Pancreas (tissue), 10 donors: Measurements from ENCODE around the gene EZH2. TPM values are rescaled to one million over a fixed set of nuclear protein-coding genes. Genes with fewer than 3 reads are reported as not detected.

Source experiments
- ATAC-seq, 4 donors: fragments of 200-7000 bp; cut with Tn5 transposase; one replicate each; pipeline versions ENCODE4 v1.8.0 to v1.9.1; 2020; ENCODE audit warnings: mild to moderate bottlenecking in 4 of 4, moderate library complexity in 4 of 4
- DNase-seq, 6 donors: peaks; one replicate each; pipeline ENCODE4 v3.0.0-alpha.2; 2020
- FAIRE-seq: peaks from 2 replicates; lab custom pipeline; 2012; peaks lifted over from hg19 to GRCh38; lab: Jason Lieb, UNC
- H3K27ac ChIP-seq, 4 donors: fragments of 200-600 bp; sonication (generic); 1 replicate in 3 of 4; 2 replicates in 1 of 4; pipeline versions ENCODE4 v1.5.0 to v1.8.0; 2020
- H3K27me3 ChIP-seq, 4 donors: fragments of 200-600 bp; one replicate each; pipeline ENCODE4 v1.8.0; 2021
- H3K36me3 ChIP-seq, 3 donors: fragments of 200-600 bp; sonication (generic) in 1 of 3; one replicate each; pipeline versions ENCODE4 v1.5.0 to v1.8.0; 2020 to 2021
- H3K4me1 ChIP-seq, 3 donors: fragments of 200-600 bp; one replicate each; pipeline ENCODE4 v1.8.0; 2021
- H3K4me3 ChIP-seq, 4 donors: fragments of 200-600 bp; sonication (generic) in 2 of 4; one replicate each; pipeline versions ENCODE4 v1.5.0 to v1.8.0; 2020 to 2021
- H3K9me3 ChIP-seq, 4 donors: fragments of 200-600 bp; one replicate each; pipeline ENCODE4 v1.8.0; 2021
- WGBS, 2 donors: extraction: QIAGEN DNeasy Blood & Tissue Kit; methylation state at CpG; one replicate each; pipeline ENCODE4 v1.1.7; 2013; 5-methylcytosine and 5-hydroxymethylcytosine counted together
- intact Hi-C, 3 donors: fragments of 100-400 bp; cut with DNase I; formaldehyde crosslinking; loops; one replicate each; pipeline versions ENCODE4 v1.11.1 to v1.14.2; 2022
- polyA plus RNA-seq, 2 donors: library from polyadenylated mRNA; stranded (reverse); fragments of 200-250 nt; gene quantifications; one replicate each; pipeline ENCODE4 v1.2.3, GENCODE V29; 2013
- total RNA-seq, 6 donors: library from RNA; stranded (reverse); fragmentation: NEBNext Ultra II Directional in 4 of 6; extraction: Animal tissue kit (Norgen Biotek cat#: 25700) in 4 of 6; gene quantifications; one replicate each; pipeline versions ENCODE4 v1.2.1 to v1.2.4, GENCODE V29; 2021 to 2023
- TF ChIP-seq, protein P1 (sequence below), 4 donors: fragments of 200-600 bp; sonication (generic) in 3 of 4; IDR thresholded peaks; one replicate each; pipeline versions ENCODE4 v1.5.0 to v1.8.0; 2021; ENCODE audit warnings: antibody characterized with exemption in 4 of 4
- donor health status: healthy with polysubstance abuse.
- donor health status: DM: no; HTN: no; CAD: no; lungs with moderate emphysema.
- donor health status: DM: no; HTN: no; CAD: no.
- donor health status: control.
- donor health status: control.
- donor health status: Bipolar disorder and iron deficiency.
- donor health status: DM: yes; HTN: yes; CAD: no.
- donor health status: DM: no; HTN: no; CAD: no.
- donor health status: DM: no; HTN: no; CAD: no.
- donor health status: DM: yes; HTN: yes; CAD: no.

Gene EZH2
- total and polyA plus RNA-seq, 8 donors: 2.4 to 4.3 (median 3.2) TPM

DNA sequence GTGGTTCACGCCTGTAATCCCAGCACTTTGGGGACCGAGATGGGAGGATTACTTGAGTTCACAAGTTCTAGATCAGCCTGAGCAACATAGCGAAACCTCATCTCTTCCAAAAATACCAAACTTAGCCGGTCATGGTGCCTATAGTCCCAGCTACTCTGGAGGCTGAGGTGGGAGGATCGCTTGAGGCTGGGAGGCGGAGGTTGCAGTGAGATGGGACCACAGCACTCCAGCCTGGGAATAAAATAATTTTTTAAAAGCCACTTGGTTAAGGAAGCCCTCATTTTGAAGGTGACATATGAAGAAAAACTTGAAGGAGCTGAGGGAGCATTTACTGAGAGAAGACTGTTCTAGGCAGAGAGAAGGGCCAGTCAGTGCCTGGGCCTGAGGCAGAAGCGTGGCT, 4.2 kb upstream of the EZH2 start:
- ATAC-seq (no peak), FAIRE-seq (no peak), DNase-seq (no peak)
- TF ChIP-seq, protein P1, sequence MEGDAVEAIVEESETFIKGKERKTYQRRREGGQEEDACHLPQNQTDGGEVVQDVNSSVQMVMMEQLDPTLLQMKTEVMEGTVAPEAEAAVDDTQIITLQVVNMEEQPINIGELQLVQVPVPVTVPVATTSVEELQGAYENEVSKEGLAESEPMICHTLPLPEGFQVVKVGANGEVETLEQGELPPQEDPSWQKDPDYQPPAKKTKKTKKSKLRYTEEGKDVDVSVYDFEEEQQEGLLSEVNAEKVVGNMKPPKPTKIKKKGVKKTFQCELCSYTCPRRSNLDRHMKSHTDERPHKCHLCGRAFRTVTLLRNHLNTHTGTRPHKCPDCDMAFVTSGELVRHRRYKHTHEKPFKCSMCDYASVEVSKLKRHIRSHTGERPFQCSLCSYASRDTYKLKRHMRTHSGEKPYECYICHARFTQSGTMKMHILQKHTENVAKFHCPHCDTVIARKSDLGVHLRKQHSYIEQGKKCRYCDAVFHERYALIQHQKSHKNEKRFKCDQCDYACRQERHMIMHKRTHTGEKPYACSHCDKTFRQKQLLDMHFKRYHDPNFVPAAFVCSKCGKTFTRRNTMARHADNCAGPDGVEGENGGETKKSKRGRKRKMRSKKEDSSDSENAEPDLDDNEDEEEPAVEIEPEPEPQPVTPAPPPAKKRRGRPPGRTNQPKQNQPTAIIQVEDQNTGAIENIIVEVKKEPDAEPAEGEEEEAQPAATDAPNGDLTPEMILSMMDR (IDR thresholded peaks at IDR 0.05): no peak
- H3K27ac ChIP-seq: no peak overlapping the region
- no peaks in the 10 kb centered on the region for H3K36me3 ChIP-seq
- no peaks in the 10 kb centered on the region for H3K27me3 ChIP-seq
- no peak overlapping the region for H3K4me3 ChIP-seq
- intact Hi-C loops: no loop called here
- H3K4me1 ChIP-seq: no peaks in the 10 kb centered on the region
- 92 to 93% methylated on average over 7 of the region's 7 CpGs for whole genome bisulfite sequencing, 2 donors
- no peaks in the 10 kb centered on the region for H3K9me3 ChIP-seq

- DNase-seq: no peak
- intact Hi-C loops: no loop called here
- TF ChIP-seq, protein P1 (IDR thresholded peaks at IDR 0.05): no peak
These were observed 2.8 kb upstream of the EZH2 start for GRCh38 chr7:148886844-148887243.

DNA sequence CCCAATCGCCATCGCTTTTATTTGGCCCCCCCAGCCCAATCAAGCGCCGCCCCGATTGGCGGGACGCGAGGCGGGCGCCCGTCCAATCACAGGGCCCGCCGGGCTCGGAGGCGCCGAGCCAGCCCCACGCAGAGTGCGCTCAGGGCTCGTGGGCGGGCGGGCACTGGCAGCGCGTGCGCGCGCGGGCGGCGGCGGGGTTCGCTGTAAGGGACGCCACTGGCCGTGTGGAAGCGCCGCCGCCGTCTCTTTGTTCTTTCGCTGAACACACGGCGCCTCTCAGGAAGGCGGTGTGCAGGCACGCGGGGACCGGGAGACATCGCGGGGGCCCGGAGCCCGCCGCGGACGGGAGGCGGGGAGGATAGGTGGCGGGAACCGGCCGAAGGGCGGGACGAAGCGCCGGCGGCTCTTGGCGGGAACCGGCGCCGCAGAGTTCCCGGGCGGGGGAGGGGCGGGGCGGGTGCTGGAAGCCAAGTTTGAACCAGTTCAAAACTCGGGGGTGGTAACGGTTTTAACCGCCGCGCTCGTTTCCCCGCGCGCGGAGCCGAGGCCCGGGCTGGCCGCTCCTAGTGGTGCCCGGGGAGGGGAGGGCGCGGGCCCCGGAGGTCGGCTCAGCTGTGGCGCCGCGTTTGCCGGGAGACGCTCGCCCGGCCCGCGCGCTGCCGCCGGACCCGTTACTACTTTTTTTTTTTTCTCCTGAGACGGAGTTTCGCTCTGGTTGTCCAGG, 370 bp upstream of the EZH2 start:
- intact Hi-C loops: no loop called here
- Histone ChIP-seq H3K4me1 (peaks cover 0 to 4% (median 4%) of the 10 kb centered on the region in 3 donors), H3K27me3 (no peaks in the 10 kb centered on the region), H3K36me3 (no peaks in the 10 kb centered on the region), H3K4me3 (peak overlapping the region; percentile 80 to 95 (median 88)), H3K9me3 (no peaks in the 10 kb centered on the region), H3K27ac (peak overlapping the region; percentile 76 to 93 (median 87))
- ATAC-seq (peak; percentile 96 to 99 (median 98)), DNase-seq (peak; percentile 90 to 98 (median 94)), FAIRE-seq (no peak)
- 1% methylated on average over 69 to 101 of the region's 101 CpGs for WGBS, 2 donors
- TF ChIP-seq, protein P1 (IDR thresholded peaks at IDR 0.05): no peak

More at GRCh38 chr7:148886844-148887243, 2.8 kb upstream of the EZH2 start:
- Histone ChIP-seq H3K9me3 (no peaks in the 10 kb centered on the region), H3K4me3 (no peak overlapping the region), H3K36me3 (no peaks in the 10 kb centered on the region), H3K27ac (no peak overlapping the region), H3K4me1 (peaks cover 0 to 4% (median 4%) of the 10 kb centered on the region in 3 donors), H3K27me3 (no peaks in the 10 kb centered on the region)
- 81 to 83% methylated on average over 4 of the region's 4 CpGs for WGBS, 2 donors
- no peak for ATAC-seq
- no peak for FAIRE-seq

- peak; percentile 29 to 87 (median 47) for DNase-seq
- Histone ChIP-seq H3K27ac (peak overlapping the region; percentile 53 to 93 (median 80)), H3K9me3 (no peaks in the 10 kb centered on the region), H3K4me3 (peak overlapping the region; percentile 80 to 95 (median 88)), H3K36me3 (no peaks in the 10 kb centered on the region), H3K27me3 (no peaks in the 10 kb centered on the region), H3K4me1 (peaks cover 0 to 4% (median 4%) of the 10 kb centered on the region in 3 donors)
- TF ChIP-seq, protein P1 (IDR thresholded peaks at IDR 0.05): no peak
- 0 to 1% methylated on average over 44 to 88 of the region's 88 CpGs for WGBS, 2 donors
- ATAC-seq: peak in 3 of 4 donors; percentile 3 to 9 (median 4)
- intact Hi-C loops: no loop called here
- FAIRE-seq: no peak
These were observed 634 bp downstream of the EZH2 start for GRCh38 chr7:148883266-148884048.
